ENCODE measurements around the gene PADI3. TPM values are rescaled to one million over a fixed set of nuclear protein-coding genes. Genes with fewer than 3 reads are reported as not detected.

Gene PADI3
- total and polyA plus RNA-seq, 9 of the 15 experiments (the other 6 are each of a cell fraction or from before 2014, with no cell fraction given): not detected

- ATAC-seq: no peak
- H3K79me2 ChIP-seq (ENCODE audit: control insufficient read depth, insufficient read depth, low read length): no peaks in the 10 kb centered on the region
- peaks cover 0 to 25% of the 10 kb centered on the region in 2 experiments; a peak in 3 of 5 replicates for H3K27me3 ChIP-seq (ENCODE audit: control insufficient read depth in 2 of 2, insufficient read depth in 2 of 2, low read length in 2 of 2)
- no peaks in the 10 kb centered on the region for H3K36me3 ChIP-seq (ENCODE audit: control insufficient read depth, insufficient read depth, low read length)
- in situ Hi-C loops (cut with MboI) (no loop called here), intact Hi-C loops (cut with micrococcal nuclease) (no loop called here)
- H3K4me1 ChIP-seq (replicated peaks in 1 of 2; ENCODE audit: control insufficient read depth in 2 of 2, insufficient read depth in 2 of 2, low read length in 2 of 2): peaks cover 0 to 2% of the 10 kb centered on the region in 2 experiments; a peak in 1 of 5 replicates
- no peak overlapping the region for H3K9ac ChIP-seq (ENCODE audit: insufficient read depth in 1 of 2, low read depth in 2 of 2, low read length in 2 of 2)
- no peak overlapping the region for H2AFZ ChIP-seq (ENCODE audit: low read depth, low read length)
- H3K27ac ChIP-seq (ENCODE audit: extremely low read depth, low read depth, low read length): no peak overlapping the region
- whole genome bisulfite sequencing (ENCODE audit: insufficient coverage, low coverage, missing lambda C conversion rate): 3% methylated on average over 5 of the region's 5 CpGs
- FAIRE-seq: no peak
- H3K4me3 ChIP-seq: no peak overlapping the region
- no peaks in the 10 kb centered on the region for H4K20me1 ChIP-seq (replicated peaks; ENCODE audit: control insufficient read depth, insufficient read depth, low read length)
- no TSS peak for BruUV-seq (replicated peaks)
- no peaks in the 10 kb centered on the region for H3K9me1 ChIP-seq (ENCODE audit: control insufficient read depth, insufficient read depth, low read length)
- H3K4me2 ChIP-seq (ENCODE audit: insufficient read depth, low read length): no peak overlapping the region
- H3K9me3 ChIP-seq (replicated peaks; ENCODE audit: control insufficient read depth, insufficient read depth, low read depth, low read length): 0 out of 2 replicates have a peak, but pooled peaks cover 3% of the 10 kb centered on the region
- DNase-seq (ENCODE audit: extremely low read depth in 1 of 4, low spot score in 3 of 4): peak in 1 of 4 experiments; percentile 26
- ChIA-PET POLR2A (interaction anchor here (0.7 to 0.8 kb wide), 2 partner anchors 13 to 1184 kb away, joined by 3 read pairs; no protein-coding TSS in a partner anchor), CTCF (ENCODE audit: low intra/inter-chr PET ratio) (no interaction called here)
- TF ChIP-seq SRSF9 (IDR thresholded peaks at IDR 0.05; ENCODE audit: borderline replicate concordance, low read depth, low read length) (no peak), HBP1 (CRISPR knock-in tag; IDR thresholded peaks at IDR 0.05) (no peak), ZNF175 (CRISPR knock-in tag; IDR thresholded peaks at IDR 0.05; ENCODE audit: low read depth) (no peak), RBM34 (IDR thresholded peaks at IDR 0.05; ENCODE audit: borderline replicate concordance, insufficient read depth, low read length) (no peak), ZNF224 (CRISPR knock-in tag; IDR thresholded peaks at IDR 0.05) (no peak), SAFB (IDR thresholded peaks at IDR 0.05; ENCODE audit: borderline replicate concordance, low read depth, low read length) (no peak), NCOA2 (IDR thresholded peaks at IDR 0.05; ENCODE audit: partially characterized antibody in 2 of 2) (no peak), HSF4 (CRISPR knock-in tag; IDR thresholded peaks at IDR 0.05; ENCODE audit: borderline replicate concordance) (no peak), ZNF717 (CRISPR knock-in tag; IDR thresholded peaks at IDR 0.05) (no peak), RERE (CRISPR knock-in tag; IDR thresholded peaks at IDR 0.05; ENCODE audit: borderline replicate concordance) (no peak), KAT8 (IDR thresholded peaks at IDR 0.05; ENCODE audit: low read depth) (no peak), TRIM28 (IDR thresholded peaks at IDR 0.05) (peak; percentile 95), NR3C1 (CRISPR knock-in tag; IDR thresholded peaks at IDR 0.05) (no peak), SNIP1 (IDR thresholded peaks at IDR 0.05; ENCODE audit: low read depth) (no peak)
These were observed 52.9 kb downstream of the PADI3 start for GRCh38 chr1:17301767-17302166.
